ENCODE data around the gene NME8.

NME8 gene

DNA sequence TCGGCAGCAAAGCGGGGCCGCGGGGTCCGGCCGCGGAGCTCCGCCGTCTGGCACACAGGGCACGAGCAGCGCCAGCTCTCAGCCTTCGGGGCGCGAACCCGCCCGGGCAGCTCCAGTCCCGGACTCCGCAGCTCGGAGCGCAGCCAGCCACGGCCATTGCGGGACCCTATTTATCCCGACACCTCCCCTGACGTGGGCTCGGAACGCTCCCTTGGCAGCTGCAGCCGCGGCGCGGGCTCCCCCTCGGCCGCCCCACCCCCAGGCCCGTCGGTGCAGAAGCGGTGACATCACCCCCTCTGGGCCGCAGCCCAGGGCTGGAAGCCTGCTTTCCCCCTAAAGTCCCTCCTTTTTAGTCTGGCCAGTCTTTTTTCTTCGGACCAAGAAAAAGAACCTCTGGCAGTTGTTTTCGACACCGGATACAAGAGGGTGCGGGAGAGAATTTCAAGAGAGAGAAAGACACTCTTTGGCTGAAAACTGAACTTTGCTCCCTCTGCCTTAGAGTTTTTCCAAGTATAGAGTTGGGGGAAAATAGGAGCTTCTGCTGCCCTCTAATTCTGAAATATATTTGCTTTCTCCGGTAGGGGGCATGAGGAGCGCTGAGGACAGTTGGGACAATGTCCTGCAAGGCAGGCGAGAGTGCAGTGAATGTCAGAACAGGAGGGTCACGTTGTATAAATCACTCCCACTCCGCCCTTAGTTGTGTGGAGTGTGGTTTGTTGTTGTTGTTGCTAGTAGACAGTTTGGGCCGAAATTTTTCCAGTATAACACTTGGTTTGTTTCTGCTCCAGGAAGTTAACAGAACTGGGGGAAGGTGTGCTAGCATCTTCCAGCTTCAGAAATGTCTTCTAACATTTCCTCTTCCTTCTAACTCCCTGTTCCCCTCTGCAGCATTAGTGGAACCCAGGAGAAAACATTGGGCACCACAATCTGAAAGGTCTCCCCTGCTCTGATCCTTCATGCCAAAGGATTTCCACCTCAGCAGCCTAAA, 68.6 kb downstream of the NME8 start, which contains the start of gene SFRP4:
Gene SFRP4 (minus strand): TSS at position 145 of the 988 bp plus-strand sequence. CDS start 280 bp downstream, outside the sequence.
- TF ChIP-seq, protein P1, sequence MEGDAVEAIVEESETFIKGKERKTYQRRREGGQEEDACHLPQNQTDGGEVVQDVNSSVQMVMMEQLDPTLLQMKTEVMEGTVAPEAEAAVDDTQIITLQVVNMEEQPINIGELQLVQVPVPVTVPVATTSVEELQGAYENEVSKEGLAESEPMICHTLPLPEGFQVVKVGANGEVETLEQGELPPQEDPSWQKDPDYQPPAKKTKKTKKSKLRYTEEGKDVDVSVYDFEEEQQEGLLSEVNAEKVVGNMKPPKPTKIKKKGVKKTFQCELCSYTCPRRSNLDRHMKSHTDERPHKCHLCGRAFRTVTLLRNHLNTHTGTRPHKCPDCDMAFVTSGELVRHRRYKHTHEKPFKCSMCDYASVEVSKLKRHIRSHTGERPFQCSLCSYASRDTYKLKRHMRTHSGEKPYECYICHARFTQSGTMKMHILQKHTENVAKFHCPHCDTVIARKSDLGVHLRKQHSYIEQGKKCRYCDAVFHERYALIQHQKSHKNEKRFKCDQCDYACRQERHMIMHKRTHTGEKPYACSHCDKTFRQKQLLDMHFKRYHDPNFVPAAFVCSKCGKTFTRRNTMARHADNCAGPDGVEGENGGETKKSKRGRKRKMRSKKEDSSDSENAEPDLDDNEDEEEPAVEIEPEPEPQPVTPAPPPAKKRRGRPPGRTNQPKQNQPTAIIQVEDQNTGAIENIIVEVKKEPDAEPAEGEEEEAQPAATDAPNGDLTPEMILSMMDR (IDR thresholded peaks at IDR 0.05; ENCODE audit: low read depth, low read length), result peak; percentile 66
- H3K9me3 ChIP-seq (ENCODE audit: severe bottlenecking), result no peaks in the 10 kb centered on the region
- peak; percentile 67 for DNase-seq
- H3K36me3 ChIP-seq, result no peaks in the 10 kb centered on the region
- no peaks in the 10 kb centered on the region for H3K27me3 ChIP-seq (ENCODE audit: insufficient read depth, low read depth, severe bottlenecking)
- H3K4me3 ChIP-seq (ENCODE audit: low read depth, low read length), result peak within 1 kb of the TSS; percentile 65
- H3K27ac ChIP-seq, result no peak within 1 kb of the TSS

DNA sequence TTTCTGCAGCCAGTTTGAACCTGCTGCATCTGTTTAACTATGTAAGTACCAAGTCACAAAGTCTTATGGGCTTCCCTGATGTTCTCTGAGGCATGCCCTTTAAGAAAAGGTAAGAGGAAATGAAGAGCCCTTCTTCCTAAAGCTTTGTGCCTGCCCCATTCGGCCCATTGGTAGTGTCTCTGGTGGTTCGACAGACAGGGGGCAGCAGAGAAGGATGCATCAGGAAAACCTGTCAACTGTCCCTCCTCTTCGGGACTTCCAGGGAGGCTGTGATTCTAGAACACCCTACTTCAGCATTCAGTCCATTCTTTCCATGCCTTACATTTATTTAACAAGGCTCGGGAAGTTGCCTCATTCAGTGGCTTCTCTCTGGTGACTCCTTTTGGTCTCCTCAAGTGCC, 70.1 kb downstream of the NME8 start:
- TF ChIP-seq, protein P1 (IDR thresholded peaks at IDR 0.05; ENCODE audit: low read depth, low read length), result 0 out of 2 replicates have a peak, but pooled peaks have one; percentile 24
- H3K9me3 ChIP-seq (ENCODE audit: severe bottlenecking), result no peaks in the 10 kb centered on the region
- H3K36me3 ChIP-seq, result no peaks in the 10 kb centered on the region
- no peak overlapping the region for H3K4me3 ChIP-seq (ENCODE audit: low read depth, low read length)
- H3K27ac ChIP-seq, result no peak overlapping the region
- H3K27me3 ChIP-seq (ENCODE audit: insufficient read depth, low read depth, severe bottlenecking), result no peaks in the 10 kb centered on the region
- DNase-seq, result no peak

DNA sequence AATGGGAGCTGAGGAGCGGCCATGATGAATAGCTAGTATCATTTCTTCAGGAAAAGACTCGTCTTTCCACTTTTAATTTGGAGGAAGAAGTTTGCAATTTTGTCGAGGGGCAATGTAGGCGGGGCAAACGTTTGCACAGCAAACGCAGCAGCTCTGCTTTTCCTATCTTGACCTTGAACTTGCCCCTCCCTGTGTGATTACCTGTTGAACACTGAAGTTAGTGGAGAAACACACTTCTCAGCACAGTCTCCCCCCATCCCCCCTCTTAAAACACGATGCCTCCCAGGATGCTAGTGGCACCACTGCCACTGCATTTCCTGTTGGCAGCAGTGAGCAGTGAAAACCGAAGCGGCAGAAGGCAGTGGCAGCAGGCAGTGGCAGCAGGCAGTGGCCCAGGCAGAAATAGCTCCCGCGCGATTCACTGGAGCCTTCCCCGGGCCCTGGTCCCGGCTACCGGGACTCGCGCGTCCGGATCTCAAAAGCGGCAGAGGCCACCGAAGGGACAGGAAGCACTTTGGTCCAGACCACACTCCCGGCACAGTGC, 72.0 kb downstream of the NME8 start, which contains the start of gene EPDR1:
Gene EPDR1 (plus strand): TSS at position 336 of the 544 bp plus-strand sequence. CDS start 300 bp downstream, outside the sequence.
- Histone ChIP-seq H3K4me3 (ENCODE audit: low read depth, low read length) (peak within 1 kb of the TSS; percentile 86), H3K36me3 (no peaks in the 10 kb centered on the region; the same call in 1 of the 2 replicates), H3K9me3 (ENCODE audit: severe bottlenecking) (no peaks in the 10 kb centered on the region), H3K27ac (peak within 1 kb of the TSS; percentile 74), H3K27me3 (ENCODE audit: insufficient read depth, low read depth, severe bottlenecking) (no peaks in the 10 kb centered on the region)
- TF ChIP-seq, protein P1 (IDR thresholded peaks at IDR 0.05; ENCODE audit: low read depth, low read length), result peak; percentile 46
- peak; percentile 73 for DNase-seq

DNA sequence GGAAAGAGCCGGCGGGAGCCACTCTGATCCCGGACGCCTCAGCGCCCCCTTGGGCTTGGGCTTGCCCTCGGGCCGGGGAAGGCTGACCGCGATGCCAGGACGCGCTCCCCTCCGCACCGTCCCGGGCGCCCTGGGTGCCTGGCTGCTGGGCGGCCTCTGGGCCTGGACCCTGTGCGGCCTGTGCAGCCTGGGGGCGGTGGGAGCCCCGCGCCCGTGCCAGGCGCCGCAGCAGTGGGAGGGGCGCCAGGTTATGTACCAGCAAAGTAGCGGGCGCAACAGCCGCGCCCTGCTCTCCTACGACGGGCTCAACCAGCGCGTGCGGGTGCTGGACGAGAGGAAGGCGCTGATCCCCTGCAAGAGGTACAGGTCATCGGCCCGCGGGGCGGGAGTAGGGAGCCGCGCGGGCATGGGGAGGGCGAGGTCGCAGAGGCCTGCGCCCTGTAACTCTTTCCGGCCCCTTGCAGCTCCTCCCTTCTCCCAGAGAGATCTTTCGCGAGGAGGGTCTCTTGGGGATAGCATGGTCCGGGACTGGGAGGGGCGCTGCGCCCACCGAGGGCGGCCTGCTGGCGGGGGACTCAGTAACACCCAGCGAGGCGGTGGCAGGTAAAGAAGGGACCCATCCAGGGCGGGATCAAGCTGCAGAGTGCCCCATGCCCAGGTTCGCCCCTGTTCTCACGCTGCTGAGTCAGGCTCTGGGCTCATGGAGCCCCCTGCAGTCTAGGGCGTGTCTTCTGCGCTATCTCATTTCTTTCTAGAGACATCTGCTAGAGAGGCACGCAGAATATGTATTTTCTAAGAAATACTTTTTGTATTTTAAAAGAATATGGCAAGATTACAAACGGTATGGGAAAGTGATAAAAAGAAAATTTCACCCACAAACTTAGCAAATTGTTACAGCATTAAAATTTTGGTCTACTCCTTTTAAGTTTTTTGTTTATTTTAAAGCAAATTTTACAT, 72.7 kb downstream of the NME8 start:
- peak; percentile 57 for DNase-seq
- Histone ChIP-seq H3K9me3 (ENCODE audit: severe bottlenecking) (no peaks in the 10 kb centered on the region), H3K27ac (peak overlapping the region; percentile 74), H3K4me3 (ENCODE audit: low read depth, low read length) (peak overlapping the region; percentile 86), H3K27me3 (ENCODE audit: insufficient read depth, low read depth, severe bottlenecking) (no peaks in the 10 kb centered on the region), H3K36me3 (no peaks in the 10 kb centered on the region; the same call in 1 of the 2 replicates)
- TF ChIP-seq, protein P1 (IDR thresholded peaks at IDR 0.05; ENCODE audit: low read depth, low read length), result peak; percentile 44

DNA sequence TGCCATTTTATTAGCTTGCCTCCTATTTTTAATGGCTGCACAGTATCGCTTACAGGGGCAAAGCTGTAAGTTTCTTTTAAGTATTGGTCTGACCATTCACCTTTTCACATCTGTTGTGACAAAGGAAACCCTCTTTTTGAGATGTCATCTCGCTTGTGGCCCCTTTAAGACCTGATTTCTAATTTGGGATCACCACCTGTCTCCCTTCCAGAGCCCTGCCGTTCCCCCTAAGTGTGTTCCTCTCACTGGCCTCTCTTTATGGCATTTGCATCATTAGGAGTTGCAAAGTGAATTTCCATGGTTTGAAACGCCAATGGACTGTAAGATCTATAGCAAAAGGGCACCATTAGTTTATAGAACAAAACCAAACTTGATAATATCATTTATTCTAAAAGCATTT, 73.5 kb downstream of the NME8 start:
- H3K36me3 ChIP-seq, result no peaks in the 10 kb centered on the region; the same call in 1 of the 2 replicates
- H3K27ac ChIP-seq, result no peak overlapping the region
- no peak for DNase-seq
- H3K9me3 ChIP-seq (ENCODE audit: severe bottlenecking), result no peaks in the 10 kb centered on the region
- TF ChIP-seq, protein P1 (IDR thresholded peaks at IDR 0.05; ENCODE audit: low read depth, low read length), result no peak
- no peak overlapping the region for H3K4me3 ChIP-seq (ENCODE audit: low read depth, low read length)
- no peaks in the 10 kb centered on the region for H3K27me3 ChIP-seq (ENCODE audit: insufficient read depth, low read depth, severe bottlenecking)
